IMR-90 (cell line): Measurements from ENCODE around the gene CYP24A1. TPM values are rescaled to one million over a fixed set of nuclear protein-coding genes. Genes with fewer than 3 reads are reported as not detected.

Experiments used
- ATAC-seq: fragments of 200-7000 bp; cut with Tn5 transposase; 2 replicates; pipeline ENCODE4 v1.9.1; 2020; ENCODE audit warnings: low read depth, mild to moderate bottlenecking, moderate library complexity
- BruUV-seq: library from RNA; stranded (reverse); fragments of 400-500 nt; replicated peaks from 2 replicates; lab custom pipeline; 2021; lab: Mats Ljungman, UMichigan
- CTCF ChIA-PET: fragments of 300-600 bp; formaldehyde crosslinking; extraction: SDS; loops from one replicate; lab custom pipeline; 2021; ENCODE audit warnings: antibody characterized with exemption; lab: Yijun Ruan, JAX
- POLR2A ChIA-PET: fragments of 300-600 bp; sonication (Branson Sonifier 250); formaldehyde crosslinking; loops from one replicate; lab custom pipeline; 2022; ENCODE audit warnings: antibody characterized with exemption; ENCODE audit not compliant: unreplicated experiment; lab: Charles Lee
- DNase-seq: peaks from one replicate; pipeline ENCODE4 v3.0.0; 2013
- H2AFZ ChIP-seq: replicated peaks from 2 replicates; pipeline ENCODE3; 2013; ENCODE audit warnings: low read length, mild to moderate bottlenecking; ENCODE audit not compliant: poor library complexity
- H2AK5ac ChIP-seq: 2 replicates; pipeline ENCODE4 v1.6.1; 2013; ENCODE audit warnings: low read depth, low read length, inconsistent platforms
- H2AK9ac ChIP-seq: replicated peaks from 2 replicates; pipeline ENCODE3; 2013; ENCODE audit warnings: mild to moderate bottlenecking, low read depth, low read length, moderate library complexity; ENCODE audit not compliant: poor library complexity
- H2BK120ac ChIP-seq: 2 replicates; pipeline ENCODE4 v1.6.1; 2013; ENCODE audit warnings: low read depth, low read length, inconsistent platforms
- H2BK15ac ChIP-seq: 3 replicates; pipeline ENCODE4 v1.6.1; 2013; ENCODE audit warnings: low read depth, low read length, inconsistent platforms
- H2BK20ac ChIP-seq: 2 replicates; pipeline ENCODE4 v1.6.1; 2013; ENCODE audit warnings: low read depth, mild to moderate bottlenecking, inconsistent platforms, low read length, moderate library complexity
- H2BK5ac ChIP-seq: 2 replicates; pipeline ENCODE4 v1.6.1; 2013; ENCODE audit warnings: mild to moderate bottlenecking, low read depth, low read length, inconsistent platforms; ENCODE audit not compliant: poor library complexity, severe bottlenecking
- H3K14ac ChIP-seq: replicated peaks from 2 replicates; pipeline ENCODE4 v1.6.1; 2013; ENCODE audit warnings: low read depth, low read length, inconsistent platforms
- H3K18ac ChIP-seq: 2 replicates; pipeline ENCODE4 v1.6.1; 2013; ENCODE audit warnings: low read depth, low read length, control low read depth
- H3K23ac ChIP-seq: 2 replicates; pipeline ENCODE4 v1.6.1; 2013; ENCODE audit warnings: low read depth, low read length, inconsistent platforms
- H3K27ac ChIP-seq: 2 replicates; pipeline ENCODE4 v1.5.1; 2013; ENCODE audit warnings: mild to moderate bottlenecking, control low read depth, low read length; ENCODE audit not compliant: insufficient read depth
- H3K27me3 ChIP-seq: 2 replicates; pipeline ENCODE4 v1.6.1; 2013; ENCODE audit warnings: low read length; ENCODE audit not compliant: control insufficient read depth, insufficient read depth
- H3K36me3 ChIP-seq: 2 replicates; pipeline ENCODE4 v1.6.1; 2013; ENCODE audit warnings: low read length, mixed read lengths; ENCODE audit not compliant: control insufficient read depth, insufficient read depth
- H3K4ac ChIP-seq: 2 replicates; pipeline ENCODE4 v1.6.1; 2013; ENCODE audit warnings: low read depth, low read length, inconsistent platforms
- H3K4me1 ChIP-seq: 2 replicates; pipeline ENCODE4 v1.6.1; 2013; ENCODE audit warnings: low read length, mixed read lengths; ENCODE audit not compliant: control insufficient read depth, insufficient read depth
- H3K4me2 ChIP-seq: 2 replicates; pipeline ENCODE4 v1.6.1; 2013; ENCODE audit warnings: low read depth, mild to moderate bottlenecking, control low read depth, low read length, moderate library complexity
- H3K4me3 ChIP-seq: 2 replicates; pipeline ENCODE4 v1.5.1; 2013; ENCODE audit warnings: low read depth, mild to moderate bottlenecking, control low read depth, low read length, moderate library complexity; ENCODE audit not compliant: insufficient read depth
- H3K56ac ChIP-seq: 2 replicates; pipeline ENCODE4 v1.6.1; 2013; ENCODE audit warnings: low read length, inconsistent platforms; ENCODE audit not compliant: insufficient read depth; ENCODE audit errors: extremely low read depth
- H3K79me1 ChIP-seq, 2 experiments: 2 replicates each; pipeline ENCODE4 v1.6.1; 2013; ENCODE audit warnings: low read length in 2 of 2, inconsistent platforms in 1 of 2, low read depth in 1 of 2
- H3K9ac ChIP-seq: 2 replicates; pipeline ENCODE4 v1.6.1; 2013; ENCODE audit warnings: low read depth, low read length, control low read depth
- H3K9me1 ChIP-seq: 2 replicates; pipeline ENCODE4 v1.6.1; 2013; ENCODE audit warnings: low read length, inconsistent platforms; ENCODE audit not compliant: insufficient read depth
- H3K9me3 ChIP-seq: 2 replicates; pipeline ENCODE4 v1.6.1; 2013; ENCODE audit warnings: low read length; ENCODE audit not compliant: control insufficient read depth, insufficient read depth
- H4K20me1 ChIP-seq: 2 replicates; pipeline ENCODE4 v1.6.1; 2013; ENCODE audit warnings: low read length, inconsistent platforms; ENCODE audit not compliant: insufficient read depth
- H4K5ac ChIP-seq: 2 replicates; pipeline ENCODE4 v1.6.1; 2013; ENCODE audit warnings: mild to moderate bottlenecking, low read depth, low read length, control low read depth
- H4K8ac ChIP-seq, 2 experiments: 2 replicates each; pipeline ENCODE4 v1.6.1; 2013; ENCODE audit warnings: low read depth in 2 of 2, low read length in 2 of 2, control low read depth in 1 of 2, inconsistent platforms in 1 of 2
- H4K91ac ChIP-seq: 2 replicates; pipeline ENCODE4 v1.6.1; 2013; ENCODE audit warnings: low read depth, low read length, inconsistent platforms; ENCODE audit not compliant: insufficient read depth
- BHLHE40 ChIP-seq: fragments of 150-350 bp; IDR thresholded peaks from 2 replicates; pipeline ENCODE4 v1.6.1; 2016; ENCODE audit warnings: mild to moderate bottlenecking, low read depth, low read length
- CEBPB ChIP-seq: IDR thresholded peaks from 2 replicates; pipeline ENCODE4 v1.6.1; 2012; ENCODE audit warnings: low read depth, low read length, improper control_type of control experiment
- CHD1 ChIP-seq: IDR thresholded peaks from 2 replicates; pipeline ENCODE4 v1.6.1; 2012; ENCODE audit warnings: low read depth, low read length, improper control_type of control experiment
- FOS ChIP-seq: fragments of 150-350 bp; IDR thresholded peaks from 2 replicates; pipeline ENCODE4 v1.6.1; 2016; ENCODE audit warnings: low read depth, low read length
- MAZ ChIP-seq: IDR thresholded peaks from 2 replicates; pipeline ENCODE4 v1.6.1; 2012; ENCODE audit warnings: low read depth, mild to moderate bottlenecking, low read length, improper control_type of control experiment, moderate library complexity, borderline replicate concordance
- MXI1 ChIP-seq: IDR thresholded peaks from 2 replicates; pipeline ENCODE4 v1.6.1; 2012; ENCODE audit warnings: low read depth, mild to moderate bottlenecking, low read length, moderate library complexity, borderline replicate concordance
- POLR2A ChIP-seq: IDR thresholded peaks from 2 replicates; pipeline ENCODE4 v1.6.1; 2012; ENCODE audit warnings: mild to moderate bottlenecking, low read depth, low read length
- RAD21 ChIP-seq: IDR thresholded peaks from 2 replicates; pipeline ENCODE4 v1.6.1; 2012; ENCODE audit warnings: low read length, improper control_type of control experiment
- RCOR1 ChIP-seq: IDR thresholded peaks from 2 replicates; pipeline ENCODE4 v1.6.1; 2012; ENCODE audit warnings: mild to moderate bottlenecking, low read length, improper control_type of control experiment; ENCODE audit not compliant: insufficient replicate concordance
- RFX5 ChIP-seq: IDR thresholded peaks from 2 replicates; pipeline ENCODE4 v1.8.0; 2012; ENCODE audit warnings: low read depth, mild to moderate bottlenecking, low read length, moderate library complexity
- SMC3 ChIP-seq: fragments of 150-350 bp; IDR thresholded peaks from 2 replicates; pipeline ENCODE4 v1.6.1; 2016; ENCODE audit warnings: low read depth, mild to moderate bottlenecking, antibody characterized with exemption, low read length, moderate library complexity
- WGBS, 2 experiments: methylation state at CpG; one replicate each; pipeline versions ENCODE4 v1.1.5 to v1.1.7; 2013; ENCODE audit warnings: missing lambda C conversion rate in 2 of 2; ENCODE audit not compliant: insufficient read length in 1 of 2; ENCODE audit errors: extremely low coverage in 2 of 2; 5-methylcytosine and 5-hydroxymethylcytosine counted together
- dilution Hi-C: fragments of 300-500 bp; cut with HindIII; formaldehyde crosslinking; loops from one replicate; pipeline ENCODE4 v1.14.3; 2018; ENCODE audit warnings: low sequenced_read_pairs; ENCODE audit not compliant: unreplicated experiment
- in situ Hi-C: fragments of 300-500 bp; cut with MboI; formaldehyde crosslinking; loops from 3 replicates; pipeline ENCODE4 v1.14.3; 2019; ENCODE audit warnings: low sequenced_read_pairs, inconsistent platforms, mixed read lengths
- intact Hi-C: fragments of 100-400 bp; cut with micrococcal nuclease; formaldehyde crosslinking; loops from 2 replicates; pipeline ENCODE4 v1.10.0; 2022
- polyA plus RNA-seq, 3 experiments: library from polyadenylated mRNA; depleted of rRNA; stranded (reverse); fragments of >200 nt; gene quantifications; 2 replicates each; pipeline ENCODE4 v1.2.3, GENCODE V29; 2012; ENCODE audit warnings: low replicate concordance in 1 of 3
- total RNA-seq: library from RNA; depleted of rRNA; stranded (reverse); fragments of >200 nt; gene quantifications from 2 replicates; pipeline ENCODE4 v1.2.3, GENCODE V29; 2012
- TF ChIP-seq, protein P1 (sequence below): fragments of 150-350 bp; IDR thresholded peaks from 2 replicates; pipeline ENCODE4 v1.6.1; 2017; ENCODE audit warnings: mild to moderate bottlenecking, antibody characterized with exemption, low read length, low read depth
- TF ChIP-seq, protein P2 (sequence below): fragments of 150-350 bp; IDR thresholded peaks from 2 replicates; pipeline ENCODE4 v1.6.1; 2016; ENCODE audit warnings: low read depth, mild to moderate bottlenecking, low read length, moderate library complexity, borderline replicate concordance

CYP24A1 gene
- total and polyA plus RNA-seq, 2 of the 4 experiments (the other 2 are of a cell fraction), result not detected

DNA sequence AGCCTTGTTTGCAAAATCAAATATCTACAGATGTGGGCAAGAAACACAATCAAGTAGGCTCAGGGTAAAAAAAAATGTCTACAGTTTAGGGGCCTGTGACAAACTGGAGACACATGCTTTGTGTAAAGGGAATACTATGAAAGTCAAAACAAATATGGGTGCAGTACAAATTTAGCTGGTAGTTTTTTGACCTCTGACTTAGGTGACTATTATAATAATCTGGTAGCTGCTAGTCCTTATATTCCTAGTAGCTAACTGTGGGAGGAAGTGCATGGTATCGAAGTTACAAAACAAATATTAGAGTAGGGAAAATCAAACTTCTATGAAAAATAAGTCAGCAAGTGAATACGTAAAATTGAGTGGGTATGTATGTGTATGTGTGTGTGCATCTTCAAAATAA is 35.4 kb downstream of the CYP24A1 start:
- no CpG with 5 or more reads among the region's 2 CpGs for WGBS, 2 experiments
- no peak overlapping the region for H2AK5ac ChIP-seq
- dilution Hi-C loops (no loop called here), in situ Hi-C loops (no loop called here), intact Hi-C loops (loop anchor here (10.0 kb wide), 1 partner anchor 206 kb away; no protein-coding TSS in a partner anchor)
- no peak overlapping the region for H2BK20ac ChIP-seq
- H3K27ac ChIP-seq, result no peak overlapping the region
- H3K23ac ChIP-seq, result no peak overlapping the region
- no peak overlapping the region for H3K4ac ChIP-seq
- H3K9me1 ChIP-seq, result peaks cover 5% of the 10 kb centered on the region
- H3K4me3 ChIP-seq, result no peak overlapping the region
- H2AFZ ChIP-seq, result no peak overlapping the region
- H4K5ac ChIP-seq, result no peak overlapping the region
- no peaks in the 10 kb centered on the region for H3K36me3 ChIP-seq
- POLR2A ChIA-PET, result no interaction called here
- CTCF ChIA-PET, result interaction anchor here (1.2 kb wide), 1 partner anchor 61 kb away, joined by 3 read pairs; no protein-coding TSS in a partner anchor
- no peak overlapping the region for H2BK5ac ChIP-seq
- no peak overlapping the region for H4K8ac ChIP-seq
- no peak overlapping the region for H3K9ac ChIP-seq
- peaks cover 3% of the 10 kb centered on the region for H3K9me3 ChIP-seq
- DNase-seq (no peak), ATAC-seq (no peak)
- no peaks in the 10 kb centered on the region for H4K20me1 ChIP-seq
- no peak overlapping the region for H2AK9ac ChIP-seq
- no peak overlapping the region for H4K91ac ChIP-seq
- no peak overlapping the region for H3K14ac ChIP-seq
- H3K18ac ChIP-seq, result no peak overlapping the region
- peaks cover 5% of the 10 kb centered on the region; the same call in 1 of the 2 replicates for H3K4me1 ChIP-seq
- no peak overlapping the region for H3K4me2 ChIP-seq
- H3K79me1 ChIP-seq, result no peaks in the 10 kb centered on the region
- H2BK15ac ChIP-seq, result no peak overlapping the region
- no peaks in the 10 kb centered on the region for H3K27me3 ChIP-seq
- H3K56ac ChIP-seq, result no peak overlapping the region
- H2BK120ac ChIP-seq, result no peak overlapping the region
- TF ChIP-seq CHD1 (no peak), RCOR1 (no peak), MAZ (no peak), SMC3 (no peak), RFX5 (no peak), MXI1 (no peak), FOS (no peak), CEBPB (no peak), POLR2A (no peak), RAD21 (no peak), BHLHE40 (no peak)
- TF ChIP-seq, protein P1, sequence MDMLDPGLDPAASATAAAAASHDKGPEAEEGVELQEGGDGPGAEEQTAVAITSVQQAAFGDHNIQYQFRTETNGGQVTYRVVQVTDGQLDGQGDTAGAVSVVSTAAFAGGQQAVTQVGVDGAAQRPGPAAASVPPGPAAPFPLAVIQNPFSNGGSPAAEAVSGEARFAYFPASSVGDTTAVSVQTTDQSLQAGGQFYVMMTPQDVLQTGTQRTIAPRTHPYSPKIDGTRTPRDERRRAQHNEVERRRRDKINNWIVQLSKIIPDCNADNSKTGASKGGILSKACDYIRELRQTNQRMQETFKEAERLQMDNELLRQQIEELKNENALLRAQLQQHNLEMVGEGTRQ, result no peak
- TF ChIP-seq, protein P2, sequence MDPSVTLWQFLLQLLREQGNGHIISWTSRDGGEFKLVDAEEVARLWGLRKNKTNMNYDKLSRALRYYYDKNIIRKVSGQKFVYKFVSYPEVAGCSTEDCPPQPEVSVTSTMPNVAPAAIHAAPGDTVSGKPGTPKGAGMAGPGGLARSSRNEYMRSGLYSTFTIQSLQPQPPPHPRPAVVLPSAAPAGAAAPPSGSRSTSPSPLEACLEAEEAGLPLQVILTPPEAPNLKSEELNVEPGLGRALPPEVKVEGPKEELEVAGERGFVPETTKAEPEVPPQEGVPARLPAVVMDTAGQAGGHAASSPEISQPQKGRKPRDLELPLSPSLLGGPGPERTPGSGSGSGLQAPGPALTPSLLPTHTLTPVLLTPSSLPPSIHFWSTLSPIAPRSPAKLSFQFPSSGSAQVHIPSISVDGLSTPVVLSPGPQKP, result no peak
- no TSS peak for BruUV-seq
